HepG2 (cell line): ENCODE results near the gene SAMD4A. TPM values are rescaled to one million over a fixed set of nuclear protein-coding genes. Genes with fewer than 3 reads are reported as not detected.
A peak's percentile ranks its signal among the peaks of the same experiment; 100 is the strongest.

Experiments
- CBX2 ChIP-seq, 2 experiments: fragments of 200-600 bp in 1 of 2; sonication (generic); formaldehyde crosslinking in 1 of 2; IDR thresholded peaks; 2 replicates each; pipeline versions ENCODE4 v1.7.0 to v1.8.1; 2018 to 2022; ENCODE audit warnings: low read depth in 2 of 2, low read length in 1 of 2, mild to moderate bottlenecking in 1 of 2, missing genetic modification reagents in 1 of 2
- FOXJ3 ChIP-seq: sonication (generic); formaldehyde crosslinking; IDR thresholded peaks from 2 replicates; pipeline ENCODE4 v1.4.0; 2020; ENCODE audit warnings: missing genetic modification reagents, mild to moderate bottlenecking, borderline replicate concordance
- HNRNPL ChIP-seq: fragments of 200-400 bp; formaldehyde crosslinking; IDR thresholded peaks from 2 replicates; pipeline ENCODE4 v1.6.1; 2017; ENCODE audit warnings: mild to moderate bottlenecking, low read depth, low read length
- JUND ChIP-seq: sonication (generic); formaldehyde crosslinking; IDR thresholded peaks from 2 replicates; pipeline ENCODE4 v1.8.0; 2022; ENCODE audit warnings: mild to moderate bottlenecking, missing genetic modification reagents
- KAT8 ChIP-seq: IDR thresholded peaks from 2 replicates; pipeline ENCODE4 v1.6.1; 2016; ENCODE audit warnings: missing genetic modification reagents, missing compliant biosample characterization
- MAFF ChIP-seq: IDR thresholded peaks from 2 replicates; pipeline ENCODE4 v1.6.1; 2011; ENCODE audit warnings: low read depth, low read length, improper control_type of control experiment
- PHF8 ChIP-seq: sonication (generic); formaldehyde crosslinking; IDR thresholded peaks from 2 replicates; pipeline ENCODE4 v1.5.0; 2020; ENCODE audit warnings: missing genetic modification reagents
- RELA ChIP-seq: sonication (generic); formaldehyde crosslinking; IDR thresholded peaks from 2 replicates; pipeline ENCODE4 v1.4.0; 2020; ENCODE audit warnings: missing genetic modification reagents
- RFX5 ChIP-seq: IDR thresholded peaks from 2 replicates; pipeline ENCODE4 v1.6.1; 2011; ENCODE audit warnings: low read depth, low read length, improper control_type of control experiment
- RNF2 ChIP-seq: fragments of 450-650 bp; conservative IDR thresholded peaks from 2 replicates; pipeline ENCODE4 v1.6.1; 2016; ENCODE audit warnings: low read depth
- SCMH1 ChIP-seq: sonication (generic); formaldehyde crosslinking; IDR thresholded peaks from 2 replicates; pipeline ENCODE4 v1.9.0; 2021; ENCODE audit warnings: missing genetic modification reagents, mild to moderate bottlenecking, borderline replicate concordance
- SIX1 ChIP-seq: sonication (generic); formaldehyde crosslinking; IDR thresholded peaks from 2 replicates; pipeline ENCODE4 v1.4.0; 2020; ENCODE audit warnings: missing genetic modification reagents, borderline replicate concordance
- TMF1 ChIP-seq: sonication (generic); formaldehyde crosslinking; IDR thresholded peaks from 2 replicates; pipeline ENCODE4 v1.8.1; 2022; ENCODE audit warnings: low read depth, missing genetic modification reagents
- ZKSCAN1 ChIP-seq: fragments of 150-350 bp; IDR thresholded peaks from 2 replicates; pipeline ENCODE4 v1.6.1; 2014; ENCODE audit warnings: low read length
- ZNF235 ChIP-seq: sonication (generic); formaldehyde crosslinking; IDR thresholded peaks from 2 replicates; pipeline ENCODE4 v1.8.1; 2023; ENCODE audit warnings: mild to moderate bottlenecking, missing genetic modification reagents, borderline replicate concordance
- ZNF343 ChIP-seq: sonication (generic); formaldehyde crosslinking; IDR thresholded peaks from 2 replicates; pipeline ENCODE4 v1.4.0; 2020; ENCODE audit warnings: mild to moderate bottlenecking, missing genetic modification reagents
- ZNF383 ChIP-seq: sonication (generic); formaldehyde crosslinking; IDR thresholded peaks from 2 replicates; pipeline ENCODE4 v1.4.0; 2020; ENCODE audit warnings: missing genetic modification reagents, mild to moderate bottlenecking, borderline replicate concordance
- ZNF543 ChIP-seq: sonication (generic); formaldehyde crosslinking; IDR thresholded peaks from 2 replicates; pipeline ENCODE4 v1.4.0; 2020; ENCODE audit warnings: mild to moderate bottlenecking, missing genetic modification reagents
- ZNF792 ChIP-seq: IDR thresholded peaks from 2 replicates; pipeline ENCODE4 v1.6.1; 2016
- ZNF800 ChIP-seq: sonication (generic); formaldehyde crosslinking; IDR thresholded peaks from 2 replicates; pipeline ENCODE4 v1.4.0; 2020; ENCODE audit warnings: missing genetic modification reagents
- ZSCAN20 ChIP-seq: sonication (generic); formaldehyde crosslinking; IDR thresholded peaks from 2 replicates; pipeline ENCODE4 v1.4.0; 2020; ENCODE audit warnings: missing genetic modification reagents, mild to moderate bottlenecking, borderline replicate concordance
- polyA plus RNA-seq, 8 experiments: library from polyadenylated mRNA; depleted of rRNA in 3 of 8; stranded (reverse) in 7 of 8; unstranded in 1 of 8; fragments of >200 nt; fragmentation: Illumina TruSeq in 4 of 8; extraction: Trizol in 4 of 8; gene quantifications; 2 replicates each; pipeline versions ENCODE4 v1.2.1 to v1.2.3, GENCODE V29; 2011 to 2016; ENCODE audit warnings: low read depth in 4 of 8, missing spikeins in 1 of 8, mixed read lengths in 1 of 8; ENCODE audit not compliant: insufficient read depth in 1 of 8
- total RNA-seq, 5 experiments: library from RNA; depleted of rRNA; stranded (reverse); fragments of >200 nt; fragmentation: Illumina TruSeq; extraction: Trizol; gene quantifications; 2 replicates each; pipeline ENCODE4 v1.2.3, GENCODE V29; 2016; ENCODE audit warnings: low read depth in 1 of 5
- TF ChIP-seq, protein P1 (sequence below): sonication (generic); formaldehyde crosslinking; IDR thresholded peaks from 2 replicates; pipeline ENCODE4 v1.4.0; 2020; ENCODE audit warnings: missing genetic modification reagents
- TF ChIP-seq, protein P2 (sequence below): sonication (generic); formaldehyde crosslinking; IDR thresholded peaks from 2 replicates; pipeline ENCODE4 v1.4.0; 2020; ENCODE audit warnings: missing genetic modification reagents, mild to moderate bottlenecking, borderline replicate concordance
- TF ChIP-seq, protein P3 (sequence below): sonication (generic); formaldehyde crosslinking; IDR thresholded peaks from 2 replicates; pipeline ENCODE4 v1.8.1; 2022; ENCODE audit warnings: mild to moderate bottlenecking, missing genetic modification reagents

The SAMD4A gene
- total and polyA plus RNA-seq, 2 of the 13 experiments (the other 11 are each of a cell fraction or from before 2014, with no cell fraction given): 11.8 to 13.0 TPM

GRCh38 chr14:54556535-54556934 lies 10.4 kb upstream of the SAMD4A start (continued):
- TF ChIP-seq, protein P1, sequence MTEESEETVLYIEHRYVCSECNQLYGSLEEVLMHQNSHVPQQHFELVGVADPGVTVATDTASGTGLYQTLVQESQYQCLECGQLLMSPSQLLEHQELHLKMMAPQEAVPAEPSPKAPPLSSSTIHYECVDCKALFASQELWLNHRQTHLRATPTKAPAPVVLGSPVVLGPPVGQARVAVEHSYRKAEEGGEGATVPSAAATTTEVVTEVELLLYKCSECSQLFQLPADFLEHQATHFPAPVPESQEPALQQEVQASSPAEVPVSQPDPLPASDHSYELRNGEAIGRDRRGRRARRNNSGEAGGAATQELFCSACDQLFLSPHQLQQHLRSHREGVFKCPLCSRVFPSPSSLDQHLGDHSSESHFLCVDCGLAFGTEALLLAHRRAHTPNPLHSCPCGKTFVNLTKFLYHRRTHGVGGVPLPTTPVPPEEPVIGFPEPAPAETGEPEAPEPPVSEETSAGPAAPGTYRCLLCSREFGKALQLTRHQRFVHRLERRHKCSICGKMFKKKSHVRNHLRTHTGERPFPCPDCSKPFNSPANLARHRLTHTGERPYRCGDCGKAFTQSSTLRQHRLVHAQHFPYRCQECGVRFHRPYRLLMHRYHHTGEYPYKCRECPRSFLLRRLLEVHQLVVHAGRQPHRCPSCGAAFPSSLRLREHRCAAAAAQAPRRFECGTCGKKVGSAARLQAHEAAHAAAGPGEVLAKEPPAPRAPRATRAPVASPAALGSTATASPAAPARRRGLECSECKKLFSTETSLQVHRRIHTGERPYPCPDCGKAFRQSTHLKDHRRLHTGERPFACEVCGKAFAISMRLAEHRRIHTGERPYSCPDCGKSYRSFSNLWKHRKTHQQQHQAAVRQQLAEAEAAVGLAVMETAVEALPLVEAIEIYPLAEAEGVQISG (CRISPR knock-in tag): peak; percentile 50
- TF ChIP-seq CBX2 (IDR thresholded peaks at IDR 0.05; ENCODE audit: low read depth, low read length): no peak
- no peak for TF ChIP-seq CBX2 (CRISPR knock-in tag; IDR thresholded peaks at IDR 0.05; ENCODE audit: low read depth)
- TF ChIP-seq ZNF383 (CRISPR knock-in tag): no peak
- no peak for TF ChIP-seq HNRNPL
- no peak for TF ChIP-seq PHF8 (CRISPR knock-in tag)
- no peak for TF ChIP-seq SCMH1 (CRISPR knock-in tag)
- TF ChIP-seq KAT8 (CRISPR knock-in tag): peak; percentile 53; the same call in 1 of the 2 replicates
- no peak for TF ChIP-seq RNF2
- TF ChIP-seq ZNF800 (CRISPR knock-in tag): no peak
- TF ChIP-seq ZKSCAN1: no peak
- no peak for TF ChIP-seq JUND (CRISPR knock-in tag)
- no peak for TF ChIP-seq RFX5
- TF ChIP-seq ZNF543 (CRISPR knock-in tag): no peak
- no peak for TF ChIP-seq ZNF343 (CRISPR knock-in tag)
- no peak for TF ChIP-seq RELA (CRISPR knock-in tag)
- no peak for TF ChIP-seq SIX1
- no peak for TF ChIP-seq TMF1 (CRISPR knock-in tag)
- no peak for TF ChIP-seq FOXJ3 (CRISPR knock-in tag)
- TF ChIP-seq, protein P2, sequence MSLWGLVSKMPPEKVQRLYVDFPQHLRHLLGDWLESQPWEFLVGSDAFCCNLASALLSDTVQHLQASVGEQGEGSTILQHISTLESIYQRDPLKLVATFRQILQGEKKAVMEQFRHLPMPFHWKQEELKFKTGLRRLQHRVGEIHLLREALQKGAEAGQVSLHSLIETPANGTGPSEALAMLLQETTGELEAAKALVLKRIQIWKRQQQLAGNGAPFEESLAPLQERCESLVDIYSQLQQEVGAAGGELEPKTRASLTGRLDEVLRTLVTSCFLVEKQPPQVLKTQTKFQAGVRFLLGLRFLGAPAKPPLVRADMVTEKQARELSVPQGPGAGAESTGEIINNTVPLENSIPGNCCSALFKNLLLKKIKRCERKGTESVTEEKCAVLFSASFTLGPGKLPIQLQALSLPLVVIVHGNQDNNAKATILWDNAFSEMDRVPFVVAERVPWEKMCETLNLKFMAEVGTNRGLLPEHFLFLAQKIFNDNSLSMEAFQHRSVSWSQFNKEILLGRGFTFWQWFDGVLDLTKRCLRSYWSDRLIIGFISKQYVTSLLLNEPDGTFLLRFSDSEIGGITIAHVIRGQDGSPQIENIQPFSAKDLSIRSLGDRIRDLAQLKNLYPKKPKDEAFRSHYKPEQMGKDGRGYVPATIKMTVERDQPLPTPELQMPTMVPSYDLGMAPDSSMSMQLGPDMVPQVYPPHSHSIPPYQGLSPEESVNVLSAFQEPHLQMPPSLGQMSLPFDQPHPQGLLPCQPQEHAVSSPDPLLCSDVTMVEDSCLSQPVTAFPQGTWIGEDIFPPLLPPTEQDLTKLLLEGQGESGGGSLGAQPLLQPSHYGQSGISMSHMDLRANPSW (CRISPR knock-in tag): no peak
- no peak for TF ChIP-seq MAFF
- TF ChIP-seq ZSCAN20 (CRISPR knock-in tag): no peak
- no peak for TF ChIP-seq ZNF235 (CRISPR knock-in tag)
- TF ChIP-seq, protein P3, sequence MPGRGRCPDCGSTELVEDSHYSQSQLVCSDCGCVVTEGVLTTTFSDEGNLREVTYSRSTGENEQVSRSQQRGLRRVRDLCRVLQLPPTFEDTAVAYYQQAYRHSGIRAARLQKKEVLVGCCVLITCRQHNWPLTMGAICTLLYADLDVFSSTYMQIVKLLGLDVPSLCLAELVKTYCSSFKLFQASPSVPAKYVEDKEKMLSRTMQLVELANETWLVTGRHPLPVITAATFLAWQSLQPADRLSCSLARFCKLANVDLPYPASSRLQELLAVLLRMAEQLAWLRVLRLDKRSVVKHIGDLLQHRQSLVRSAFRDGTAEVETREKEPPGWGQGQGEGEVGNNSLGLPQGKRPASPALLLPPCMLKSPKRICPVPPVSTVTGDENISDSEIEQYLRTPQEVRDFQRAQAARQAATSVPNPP (CRISPR knock-in tag): no peak
- TF ChIP-seq ZNF792: 0 out of 2 replicates have a peak, but pooled peaks have one; percentile 34
